Fibroblast of villous mesenchyme (primary cell): Measurements from ENCODE around the gene NRIP1. TPM values are rescaled to one million over a fixed set of nuclear protein-coding genes. Genes with fewer than 3 reads are reported as not detected.

Experiments
- DNase-seq: peaks from one replicate; pipeline ENCODE4 v3.0.0-alpha.2; 2010; ENCODE audit warnings: low read depth
- H3K4me3 ChIP-seq: 2 replicates; pipeline ENCODE4 v1.5.1; 2011; ENCODE audit warnings: low read depth, mild to moderate bottlenecking, low read length
- CTCF ChIP-seq: IDR thresholded peaks from 2 replicates; pipeline ENCODE4 v1.5.1; 2012; ENCODE audit warnings: low read depth, mild to moderate bottlenecking, low read length; ENCODE audit not compliant: insufficient read depth
- total RNA-seq: library from RNA; depleted of rRNA; stranded (reverse); fragments of >200 nt; gene quantifications from 2 replicates; pipeline ENCODE4 v1.2.3, GENCODE V29; 2012

Gene NRIP1
- total RNA-seq, 1 donor, result 56.6 TPM

DNA sequence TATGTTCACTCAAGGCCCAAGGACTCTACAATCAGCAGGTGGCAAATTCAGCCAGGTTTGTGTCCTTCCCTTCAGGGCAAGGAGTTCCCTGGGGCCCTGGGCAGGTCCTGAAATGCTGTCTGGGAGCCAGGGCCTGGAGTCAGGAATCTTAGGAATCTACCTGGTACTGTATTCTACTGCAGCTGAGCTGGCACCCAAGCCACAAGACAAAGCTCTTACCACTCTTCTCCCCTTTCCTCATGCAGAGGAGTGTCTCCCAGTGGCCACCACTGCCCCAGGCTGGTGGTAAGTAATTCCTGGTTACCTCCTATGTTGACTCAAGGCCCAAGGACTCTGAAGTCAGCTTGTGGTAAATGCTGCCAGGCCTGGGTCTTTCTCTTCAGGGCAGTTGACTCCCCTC lies 153.4 kb downstream of the NRIP1 start:
- H3K4me3 ChIP-seq, result no peak overlapping the region
- DNase-seq, result no peak
- TF ChIP-seq CTCF, result no peak
